Right lobe of liver (tissue), 4 donors: ENCODE data around the gene GDAP2.

Experiments used
- CTCF ChIP-seq, 4 donors: fragments of 200-600 bp in 3 of 4; fragments of 450-650 bp in 1 of 4; IDR thresholded peaks; one replicate each; pipeline versions ENCODE4 v1.5.1 to v1.8.0; 2016 to 2022; ENCODE audit warnings: antibody characterized with exemption in 4 of 4, mild to moderate bottlenecking in 2 of 4
- POLR2A ChIP-seq: fragments of 450-650 bp; IDR thresholded peaks from one replicate; pipeline ENCODE4 v1.6.1; 2017; ENCODE audit warnings: antibody characterized with exemption, mild to moderate bottlenecking
- donor health status: DM: no; HTN: no; CAD: no.
- donor health status: DM: no; HTN: no; CAD: no.
- donor health status: DM: no; HTN: yes; CAD: no.

- TF ChIP-seq CTCF (IDR thresholded peaks at IDR 0.05) (no peak), POLR2A (no peak)
These were observed 35.0 kb upstream of the GDAP2 start for GRCh38 chr1:117964290-117965038.
